HG03039 (cell line): ENCODE results near the gene TNFRSF13B.
"Not testable (repeated sequence)": the region's sequence is repeated elsewhere in the genome, so short reads cannot be mapped to it uniquely, and the experiment has no call there.

Experiments
- ATAC-seq: cut with Tn5 transposase; IDR thresholded peaks from one replicate; pipeline ENCODE4 v1.9.1; 2021; ENCODE audit warnings: mild to moderate bottlenecking, moderate library complexity; ENCODE audit not compliant: unreplicated experiment

Gene TNFRSF13B

DNA sequence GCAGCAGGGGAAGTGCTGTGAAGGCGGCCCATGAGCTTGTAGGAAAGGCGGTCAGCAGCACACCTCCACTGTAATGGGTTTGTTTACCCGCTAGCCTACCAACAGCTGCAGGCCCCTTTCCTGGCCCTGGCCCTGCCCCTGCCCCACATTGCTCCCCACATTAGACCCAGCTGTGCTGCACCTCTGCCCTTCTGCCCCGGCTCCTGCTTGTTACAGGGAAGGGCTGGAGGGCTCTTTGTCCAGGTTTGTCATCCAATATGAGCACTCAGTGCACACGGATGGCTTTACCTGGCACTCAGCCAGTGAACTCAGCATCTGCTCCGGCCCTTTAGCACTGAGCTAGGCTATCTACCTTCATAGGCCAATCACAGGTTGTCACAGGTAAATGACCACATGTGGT is 36.0 kb upstream of the TNFRSF13B start:
- not testable (repeated sequence) for ATAC-seq

DNA sequence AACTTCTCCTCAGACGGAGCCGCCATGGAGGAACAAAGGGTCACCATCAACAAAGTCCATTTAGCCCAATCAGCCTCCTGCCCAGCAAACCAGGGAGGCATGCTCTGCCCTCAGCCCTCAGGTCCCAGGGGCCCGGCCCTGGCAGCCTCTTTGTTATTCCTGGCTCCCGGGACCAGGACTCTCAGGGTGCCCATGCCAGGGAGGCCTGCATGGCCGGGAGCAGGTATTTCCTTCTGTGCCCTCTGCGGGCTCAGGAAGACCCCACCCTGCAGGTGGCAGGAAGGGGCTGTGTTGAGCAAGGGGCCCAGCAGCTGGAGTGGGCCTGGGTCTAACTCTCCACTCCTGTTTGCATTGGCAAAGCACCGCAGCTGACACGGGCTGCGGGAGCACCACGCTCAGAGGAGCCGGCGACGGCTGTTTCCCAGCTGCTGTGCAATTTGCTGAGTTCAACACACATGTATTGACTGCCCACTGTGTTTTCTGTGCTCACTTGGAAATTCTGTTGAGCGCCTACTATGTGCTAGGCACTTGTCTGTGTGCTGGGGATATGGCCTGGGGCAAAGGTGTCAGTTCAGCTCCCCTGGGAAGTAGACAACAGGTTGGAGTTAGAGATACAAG is 33.2 kb upstream of the TNFRSF13B start:
- ATAC-seq = not testable (repeated sequence)

DNA sequence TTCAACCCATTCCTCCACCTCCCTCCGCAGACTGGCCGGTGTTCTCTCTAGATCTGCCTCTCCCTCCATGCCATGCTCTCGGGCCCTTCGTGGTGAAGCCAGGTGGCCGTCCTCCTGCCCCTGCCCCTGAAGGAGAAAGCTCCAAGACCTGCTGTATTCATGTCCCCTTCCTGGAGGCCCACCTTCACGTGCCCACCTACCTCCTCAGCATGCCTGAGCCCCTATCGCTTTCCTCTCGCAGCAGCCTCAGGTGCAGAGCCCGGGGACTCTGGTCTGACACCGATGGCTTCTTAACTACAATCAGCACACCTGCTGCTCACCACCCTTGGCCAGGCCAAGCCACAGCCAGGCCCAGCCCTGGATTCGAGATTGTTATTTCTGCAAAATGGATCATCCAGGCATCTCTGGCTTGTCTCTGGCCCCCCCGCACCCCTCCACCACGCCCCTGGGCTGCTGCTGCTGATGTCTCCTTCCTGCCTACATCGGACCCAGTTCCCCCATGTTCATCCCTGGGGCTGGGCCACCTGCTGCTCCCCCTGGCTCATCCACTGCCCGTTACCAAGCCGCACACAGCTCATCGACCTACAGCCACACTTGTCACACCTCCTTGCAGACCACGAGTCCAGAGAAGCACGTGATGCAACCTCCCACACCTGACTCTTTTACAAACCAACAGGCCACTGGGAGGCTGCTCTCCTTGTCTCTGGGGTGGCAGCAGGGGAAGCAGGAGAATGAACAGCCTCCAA is 32.5 kb upstream of the TNFRSF13B start:
- ATAC-seq = no peak

- ATAC-seq = not testable (repeated sequence)
Observed at GRCh38 chr17:17002731-17003715, 31.1 kb upstream of the TNFRSF13B start.

- ATAC-seq = peak; percentile 38
Observed at GRCh38 chr17:17001874-17002520, 30.1 kb upstream of the TNFRSF13B start.

- ATAC-seq = no peak
Observed at GRCh38 chr17:17001076-17001777, 29.3 kb upstream of the TNFRSF13B start.

- ATAC-seq = no peak
Observed at GRCh38 chr17:16999931-17000625, 28.2 kb upstream of the TNFRSF13B start.

- peak; percentile 53 for ATAC-seq
Observed at GRCh38 chr17:16997514-16998429, 25.9 kb upstream of the TNFRSF13B start.

DNA sequence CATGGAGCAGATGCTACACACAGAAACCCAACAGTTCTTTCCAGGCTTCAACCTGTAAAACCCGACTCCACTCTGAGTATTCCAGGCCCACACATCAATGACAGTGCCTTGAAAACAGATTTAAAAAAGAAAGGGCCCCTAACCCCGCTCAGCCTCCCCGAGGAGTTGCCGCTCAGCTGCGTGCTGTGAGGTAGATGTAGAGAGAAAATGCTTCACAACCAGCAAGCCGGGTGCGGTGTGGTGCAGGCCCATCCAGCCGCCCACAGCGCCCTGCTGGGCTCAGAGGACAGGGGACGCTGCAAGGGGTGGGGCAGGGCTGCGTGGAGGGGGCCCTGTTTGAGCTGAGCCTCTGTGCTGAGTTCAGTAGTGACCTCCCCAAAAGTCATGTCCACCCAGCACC is 24.8 kb upstream of the TNFRSF13B start:
- not testable (repeated sequence) for ATAC-seq

- ATAC-seq = no peak
Observed at GRCh38 chr17:16995930-16996329, 24.0 kb upstream of the TNFRSF13B start.

DNA sequence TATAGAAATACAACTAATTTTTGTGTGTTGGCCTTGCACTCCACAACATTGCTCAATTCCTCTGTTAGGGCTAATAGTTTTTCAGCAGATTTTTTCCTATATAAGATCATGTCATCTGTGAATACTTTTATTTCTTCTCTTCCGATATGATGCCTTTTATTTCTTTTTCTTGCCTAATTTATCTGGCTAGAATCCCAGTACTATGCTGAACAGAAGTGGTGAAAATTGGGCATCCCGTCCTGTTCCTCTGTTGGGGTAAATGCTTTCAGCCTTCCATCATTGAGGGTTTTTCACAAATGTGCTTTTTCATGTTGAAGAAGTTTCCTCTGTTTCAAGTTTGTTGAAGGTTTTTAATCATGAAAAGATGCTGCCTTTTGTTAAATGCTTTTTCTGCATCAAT is 22.7 kb upstream of the TNFRSF13B start:
- ATAC-seq = no peak

- no peak for ATAC-seq
Observed at GRCh38 chr17:16991349-16992009, 19.6 kb upstream of the TNFRSF13B start.

- ATAC-seq = no peak
Observed at GRCh38 chr17:16989953-16990860, 18.3 kb upstream of the TNFRSF13B start.

GRCh38 chr17:16989230-16989952 is 17.5 kb upstream of the TNFRSF13B start:
- peak; percentile 24 for ATAC-seq

- peak; percentile 22 for ATAC-seq
Observed at GRCh38 chr17:16988749-16989229, 16.9 kb upstream of the TNFRSF13B start.
